Lower leg skin (tissue), 4 donors: ENCODE results near the gene GBE1. TPM values are rescaled to one million over a fixed set of nuclear protein-coding genes. Genes with fewer than 3 reads are reported as not detected.

Experiments
- DNase-seq, 2 donors: peaks; one replicate each; pipeline ENCODE4 v3.0.0-alpha.2; 2019; ENCODE audit warnings: low spot score in 2 of 2
- H3K4me3 ChIP-seq: fragments of 200-600 bp; sonication (generic); 2 replicates; pipeline ENCODE4 v1.5.1; 2017; ENCODE audit warnings: mild to moderate bottlenecking, low read depth; ENCODE audit not compliant: poor library complexity, severe bottlenecking
- POLR2A ChIP-seq, 2 donors: fragments of 450-650 bp; IDR thresholded peaks; one replicate each; pipeline ENCODE4 v1.6.1; 2016 to 2017; ENCODE audit warnings: antibody characterized with exemption in 2 of 2, mild to moderate bottlenecking in 1 of 2, moderate library complexity in 1 of 2
- WGBS, 2 donors: methylation state at CpG; one replicate each; pipeline ENCODE4 v1.1.5; 2018; 5-methylcytosine and 5-hydroxymethylcytosine counted together
- intact Hi-C: fragments of 100-400 bp; cut with DNase I; formaldehyde crosslinking; loops from one replicate; pipeline ENCODE4 v1.15.0; 2023; ENCODE audit warnings: low total_unique reads
- total RNA-seq, 4 donors: library from RNA; depleted of rRNA; stranded (reverse); fragments of >200 nt; gene quantifications; one replicate each; pipeline ENCODE4 v1.1.0, GENCODE V29; 2016
- TF ChIP-seq, protein P1 (sequence below), 3 donors: fragments of 450-650 bp; IDR thresholded peaks; one replicate each; pipeline ENCODE4 v1.5.1; 2016; ENCODE audit warnings: antibody characterized with exemption in 3 of 3, mild to moderate bottlenecking in 3 of 3, moderate library complexity in 2 of 3

Gene GBE1
- total RNA-seq, 4 donors from 2014 or later = 13.5 to 21.7 (median 15.8) TPM

DNA sequence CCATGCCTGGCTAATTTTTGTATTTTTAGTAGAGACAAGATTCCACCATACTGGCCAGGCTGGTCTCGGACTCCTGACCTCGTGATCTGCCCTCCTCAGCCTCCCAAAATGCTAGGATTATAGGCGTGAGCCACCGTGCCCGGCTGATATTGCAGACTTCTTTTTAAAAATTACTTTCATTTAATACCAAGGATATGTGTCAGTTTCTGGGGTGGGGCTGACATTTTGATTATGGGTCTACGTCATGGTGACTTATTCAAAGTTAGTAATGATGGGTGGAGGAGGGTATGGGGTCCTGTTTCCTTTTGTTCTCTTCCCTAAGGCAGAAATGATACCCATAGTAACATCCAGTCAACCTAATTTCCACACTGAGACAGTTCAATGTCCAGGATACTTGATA, 34.7 kb downstream of the GBE1 start:
- WGBS, 2 donors = 72 to 84% methylated on average over 6 of the region's 6 CpGs
- intact Hi-C loops = no loop called here
- no peak overlapping the region for H3K4me3 ChIP-seq
- DNase-seq = no peak
- TF ChIP-seq, protein P1, sequence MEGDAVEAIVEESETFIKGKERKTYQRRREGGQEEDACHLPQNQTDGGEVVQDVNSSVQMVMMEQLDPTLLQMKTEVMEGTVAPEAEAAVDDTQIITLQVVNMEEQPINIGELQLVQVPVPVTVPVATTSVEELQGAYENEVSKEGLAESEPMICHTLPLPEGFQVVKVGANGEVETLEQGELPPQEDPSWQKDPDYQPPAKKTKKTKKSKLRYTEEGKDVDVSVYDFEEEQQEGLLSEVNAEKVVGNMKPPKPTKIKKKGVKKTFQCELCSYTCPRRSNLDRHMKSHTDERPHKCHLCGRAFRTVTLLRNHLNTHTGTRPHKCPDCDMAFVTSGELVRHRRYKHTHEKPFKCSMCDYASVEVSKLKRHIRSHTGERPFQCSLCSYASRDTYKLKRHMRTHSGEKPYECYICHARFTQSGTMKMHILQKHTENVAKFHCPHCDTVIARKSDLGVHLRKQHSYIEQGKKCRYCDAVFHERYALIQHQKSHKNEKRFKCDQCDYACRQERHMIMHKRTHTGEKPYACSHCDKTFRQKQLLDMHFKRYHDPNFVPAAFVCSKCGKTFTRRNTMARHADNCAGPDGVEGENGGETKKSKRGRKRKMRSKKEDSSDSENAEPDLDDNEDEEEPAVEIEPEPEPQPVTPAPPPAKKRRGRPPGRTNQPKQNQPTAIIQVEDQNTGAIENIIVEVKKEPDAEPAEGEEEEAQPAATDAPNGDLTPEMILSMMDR (IDR thresholded peaks at IDR 0.05) = no peak
- no peak for TF ChIP-seq POLR2A (IDR thresholded peaks at IDR 0.05)

DNA sequence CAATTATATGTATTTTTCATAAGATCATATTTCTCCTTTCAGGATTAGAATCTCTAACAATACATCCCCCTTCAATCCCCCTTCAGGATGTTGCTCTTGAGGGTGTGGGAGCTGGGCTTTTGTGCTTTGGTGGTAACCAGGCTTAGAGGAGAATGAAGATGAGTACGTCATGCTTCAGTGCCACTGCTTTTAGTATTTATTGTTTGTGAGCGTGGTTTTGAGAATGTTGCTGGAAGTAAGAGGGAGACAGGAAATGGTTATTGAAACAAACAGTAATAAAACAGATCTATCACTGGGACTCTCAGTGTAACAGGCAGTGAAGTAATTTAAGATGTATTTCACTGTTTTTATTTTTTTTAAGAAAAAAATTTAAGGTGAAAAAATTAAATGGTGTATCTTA, 35.3 kb downstream of the GBE1 start:
- TF ChIP-seq, protein P1 (IDR thresholded peaks at IDR 0.05) = no peak
- intact Hi-C loops = no loop called here
- no peak for DNase-seq
- 74 to 78% methylated on average over 2 of the region's 2 CpGs for WGBS, 2 donors
- H3K4me3 ChIP-seq = no peak overlapping the region

DNA sequence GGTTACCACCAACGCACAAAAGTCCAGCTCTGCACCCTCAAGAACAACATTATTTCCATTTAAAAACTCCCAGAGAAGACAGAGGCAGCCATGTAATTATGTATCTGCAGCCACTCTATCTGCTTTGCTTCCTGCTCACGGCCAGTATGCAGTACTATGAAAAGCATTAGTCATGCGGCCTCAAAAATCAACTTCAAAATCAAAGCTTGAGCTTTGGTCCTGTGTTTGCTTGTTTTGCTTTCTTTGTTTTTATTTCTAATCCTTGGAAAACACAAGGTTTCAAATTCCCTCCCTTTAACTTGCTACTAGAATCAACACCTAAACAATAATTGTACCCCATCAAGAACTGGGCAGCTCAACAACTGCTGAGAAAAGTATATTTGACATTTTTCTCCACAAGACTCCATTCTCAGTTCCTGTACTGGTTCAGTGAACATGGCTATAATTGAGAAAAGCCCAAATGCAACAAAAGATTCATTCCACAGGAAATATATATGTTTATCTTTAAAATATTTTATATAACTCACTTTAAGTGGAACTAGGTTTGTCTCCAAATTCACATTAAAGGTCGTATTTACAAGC, 37.6 kb downstream of the GBE1 start:
- DNase-seq = no peak
- intact Hi-C loops = no loop called here
- WGBS, 2 donors = 65 to 72% methylated on average over 4 of the region's 4 CpGs
- H3K4me3 ChIP-seq = no peak overlapping the region
- TF ChIP-seq POLR2A (IDR thresholded peaks at IDR 0.05) = no peak
- TF ChIP-seq, protein P1 (IDR thresholded peaks at IDR 0.05) = no peak

DNA sequence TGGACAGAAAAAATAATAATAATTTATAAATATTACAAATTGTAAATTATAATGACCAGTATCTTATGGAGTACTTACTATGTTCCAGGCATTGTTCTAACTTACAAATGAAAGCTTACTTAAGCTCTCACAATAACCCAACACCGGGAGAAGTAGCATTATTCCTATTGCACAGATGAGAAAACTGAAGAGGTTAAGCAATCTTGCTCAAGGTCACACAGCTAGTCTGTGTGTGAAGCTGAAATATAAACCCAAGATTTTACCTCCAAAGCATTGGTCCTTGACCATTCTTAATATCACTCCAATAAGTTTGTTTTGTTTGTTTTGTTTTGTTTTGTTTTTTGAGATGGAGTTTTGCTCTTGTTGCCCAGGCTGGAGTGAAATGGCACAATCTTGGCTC, 43.1 kb downstream of the GBE1 start:
- 95 to 97% methylated on average over 1 of the region's 1 CpG for WGBS, 2 donors
- intact Hi-C loops = no loop called here
- H3K4me3 ChIP-seq = no peak overlapping the region
- TF ChIP-seq POLR2A (IDR thresholded peaks at IDR 0.05) = no peak
- TF ChIP-seq, protein P1 (IDR thresholded peaks at IDR 0.05) = no peak
- DNase-seq = no peak

DNA sequence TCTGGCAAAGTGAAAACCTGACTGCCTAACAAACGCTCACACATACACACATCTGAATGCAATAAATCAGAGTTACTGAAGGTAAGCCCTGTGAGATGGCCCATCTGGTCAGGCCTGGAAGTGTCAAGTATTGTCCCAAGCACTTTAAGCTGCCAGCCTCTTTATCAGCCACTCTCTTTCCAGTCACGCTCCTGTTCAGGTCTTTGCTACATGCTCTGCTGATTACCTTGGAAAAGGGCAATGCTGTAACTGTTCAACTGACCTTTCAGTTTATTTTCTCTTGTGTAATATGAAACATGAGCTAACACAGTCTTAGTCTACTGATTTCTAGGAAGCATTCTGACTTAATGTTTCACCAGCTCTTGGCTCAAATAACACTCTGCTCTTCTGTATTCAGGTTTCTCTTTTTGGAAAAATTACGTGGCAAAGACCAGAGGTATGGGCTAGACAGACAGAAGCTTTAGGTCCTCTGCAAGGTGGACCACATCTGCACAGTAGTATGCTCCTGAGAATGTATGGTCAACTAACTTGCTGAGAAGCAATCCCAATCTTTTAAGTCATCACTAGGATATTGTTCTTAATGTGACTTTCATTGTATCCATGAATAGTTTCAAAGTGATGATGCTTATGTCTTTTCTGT, 44.5 kb downstream of the GBE1 start:
- no peak for DNase-seq
- TF ChIP-seq POLR2A (IDR thresholded peaks at IDR 0.05) = no peak
- TF ChIP-seq, protein P1 (IDR thresholded peaks at IDR 0.05) = peak in 1 of 3 donors; percentile 39
- H3K4me3 ChIP-seq = no peak overlapping the region
- intact Hi-C loops = no loop called here
- 73 to 79% methylated on average over 3 of the region's 3 CpGs for WGBS, 2 donors

DNA sequence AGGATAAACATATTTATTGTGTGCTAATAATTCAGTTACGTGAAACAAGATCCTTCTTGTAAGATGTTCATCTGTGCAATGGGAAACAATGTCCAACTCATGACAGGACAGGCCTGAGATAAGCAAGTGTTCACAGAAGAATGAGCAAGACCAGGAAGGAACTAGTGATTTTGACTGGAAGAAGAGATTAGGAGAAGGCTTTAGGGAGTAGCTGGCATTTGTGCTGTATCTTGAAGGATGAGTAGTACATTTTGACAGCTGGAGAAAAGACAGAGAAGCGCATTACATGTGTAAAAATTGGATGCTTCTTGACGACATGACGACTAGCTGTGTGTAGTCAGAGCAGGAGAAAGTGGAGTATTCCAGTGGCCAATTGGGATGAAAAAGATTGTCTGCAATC, 48.4 kb downstream of the GBE1 start:
- no peak overlapping the region for H3K4me3 ChIP-seq
- WGBS, 2 donors = 67 to 71% methylated on average over 4 of the region's 4 CpGs
- DNase-seq = no peak
- intact Hi-C loops = no loop called here
- TF ChIP-seq, protein P1 (IDR thresholded peaks at IDR 0.05) = no peak
- TF ChIP-seq POLR2A (IDR thresholded peaks at IDR 0.05) = no peak
